NT2/D1 (cell line): ENCODE results near the gene ARL6IP6.

Experiments used
- DNase-seq: peaks from one replicate; pipeline ENCODE4 v3.0.0-alpha.2; 2011; ENCODE audit warnings: low read depth, low spot score
- H3K27me3 ChIP-seq: 2 replicates; pipeline ENCODE4 v1.6.0; 2011; ENCODE audit warnings: mild to moderate bottlenecking; ENCODE audit not compliant: insufficient read length, insufficient read depth
- H3K36me3 ChIP-seq: 2 replicates; pipeline ENCODE4 v1.6.1; 2011; ENCODE audit warnings: mild to moderate bottlenecking, low read length, mixed read lengths; ENCODE audit not compliant: insufficient read depth, insufficient read length
- H3K4me1 ChIP-seq: 2 replicates; pipeline ENCODE4 v1.5.1; 2011; ENCODE audit not compliant: insufficient read depth, insufficient read length
- H3K4me3 ChIP-seq: 2 replicates; pipeline ENCODE4 v1.5.1; 2011; ENCODE audit warnings: low read depth; ENCODE audit not compliant: insufficient read length
- H3K9ac ChIP-seq: 2 replicates; pipeline ENCODE4 v1.6.0; 2011; ENCODE audit warnings: low read depth; ENCODE audit not compliant: insufficient read length
- H3K9me3 ChIP-seq: 2 replicates; pipeline ENCODE4 v1.5.1; 2011; ENCODE audit warnings: mild to moderate bottlenecking, low read length; ENCODE audit not compliant: insufficient read depth
- SUZ12 ChIP-seq: IDR thresholded peaks from 2 replicates; pipeline ENCODE4 v1.6.1; 2011; ENCODE audit not compliant: insufficient read length, insufficient read depth; ENCODE audit errors: extremely low read depth
- YY1 ChIP-seq: IDR thresholded peaks from 2 replicates; pipeline ENCODE4 v1.6.1; 2011; ENCODE audit not compliant: insufficient read length, insufficient read depth
- ZNF274 ChIP-seq: IDR thresholded peaks from 2 replicates; pipeline ENCODE4 v1.6.1; 2011; ENCODE audit warnings: mild to moderate bottlenecking, low read depth, low read length

Gene ARL6IP6

DNA sequence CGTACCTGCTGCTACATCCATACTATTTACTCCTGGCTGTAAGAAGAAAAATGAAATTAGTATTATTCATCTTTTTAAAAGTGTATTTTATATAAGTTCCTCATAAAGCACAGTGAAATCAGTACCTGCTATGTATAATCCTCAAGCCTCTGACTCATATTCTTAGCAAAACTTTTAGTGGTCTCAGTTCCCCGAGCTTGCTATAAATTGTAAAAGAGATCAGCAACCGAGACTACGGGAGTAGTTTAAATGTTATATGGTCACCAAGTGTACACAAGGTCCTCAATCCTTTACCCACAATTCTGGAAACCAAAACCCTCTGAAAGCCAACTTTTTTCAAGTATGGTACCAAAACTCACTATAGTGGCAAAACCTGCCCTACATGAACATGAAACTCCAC lies 25.4 kb upstream of the ARL6IP6 start:
- H3K4me3 ChIP-seq: no peak overlapping the region
- no peak overlapping the region for H3K9ac ChIP-seq
- TF ChIP-seq YY1 (no peak), SUZ12 (no peak), ZNF274 (no peak)

DNA sequence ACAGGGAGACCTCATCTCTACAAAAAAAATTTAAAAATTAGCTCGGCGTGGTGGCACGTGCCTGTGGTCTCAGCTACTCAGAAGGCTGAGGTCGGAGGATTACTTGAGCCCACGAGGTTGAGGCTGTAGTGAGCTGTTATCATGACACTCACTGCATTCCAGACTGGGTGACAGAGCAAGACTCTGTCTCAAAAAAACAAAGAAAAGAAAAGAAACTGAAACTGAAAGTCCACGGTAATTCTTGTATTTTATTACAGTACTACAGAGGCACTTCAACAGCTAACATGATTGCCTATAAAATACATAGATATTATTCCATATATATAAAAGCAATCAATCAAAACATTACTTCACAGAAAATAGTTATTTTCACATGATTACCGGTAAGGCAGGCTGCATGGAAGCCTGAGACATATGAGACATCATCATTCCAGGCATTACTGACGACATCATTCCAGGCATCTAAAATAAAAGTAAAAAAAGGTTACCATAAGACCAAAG lies 24.2 kb upstream of the ARL6IP6 start:
- Histone ChIP-seq H3K9me3 (no peaks in the 10 kb centered on the region), H3K4me3 (no peak overlapping the region), H3K27me3 (no peaks in the 10 kb centered on the region), H3K36me3 (peaks cover 57% of the 10 kb centered on the region), H3K4me1 (no peaks in the 10 kb centered on the region), H3K9ac (no peak overlapping the region)
- TF ChIP-seq ZNF274 (no peak), SUZ12 (no peak), YY1 (no peak)
- DNase-seq: no peak

More for the DNA sequence above, 25.4 kb upstream of the ARL6IP6 start:
- no peak for DNase-seq
- no peaks in the 10 kb centered on the region for H3K4me1 ChIP-seq
- H3K36me3 ChIP-seq: peaks cover 60% of the 10 kb centered on the region
- no peaks in the 10 kb centered on the region for H3K27me3 ChIP-seq
- H3K9me3 ChIP-seq: no peaks in the 10 kb centered on the region

DNA sequence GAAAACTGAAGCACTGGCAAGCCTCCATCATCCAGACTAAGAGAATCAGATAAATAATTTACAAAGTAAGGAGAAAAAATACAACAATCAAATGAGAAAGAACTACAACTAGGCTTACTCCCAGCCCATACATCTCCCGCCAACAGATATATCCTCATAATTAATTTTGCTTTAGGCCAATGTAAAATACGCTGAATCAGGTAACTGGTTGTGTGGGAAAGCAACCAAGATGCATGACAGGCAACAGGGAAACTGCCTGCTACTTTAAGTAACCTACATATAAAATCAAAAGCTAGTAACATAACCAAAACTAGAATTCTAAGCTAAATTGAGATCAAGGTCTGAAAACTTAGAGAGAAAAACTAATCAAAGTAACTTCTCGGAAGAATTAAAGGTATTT lies 22.7 kb upstream of the ARL6IP6 start:
- TF ChIP-seq SUZ12: no peak
- no peak for TF ChIP-seq ZNF274
- no peak for TF ChIP-seq YY1
- DNase-seq: no peak
- Histone ChIP-seq H3K36me3 (peaks cover 45% of the 10 kb centered on the region), H3K9ac (no peak overlapping the region), H3K9me3 (no peaks in the 10 kb centered on the region), H3K4me1 (no peaks in the 10 kb centered on the region), H3K27me3 (no peaks in the 10 kb centered on the region), H3K4me3 (no peak overlapping the region)

DNA sequence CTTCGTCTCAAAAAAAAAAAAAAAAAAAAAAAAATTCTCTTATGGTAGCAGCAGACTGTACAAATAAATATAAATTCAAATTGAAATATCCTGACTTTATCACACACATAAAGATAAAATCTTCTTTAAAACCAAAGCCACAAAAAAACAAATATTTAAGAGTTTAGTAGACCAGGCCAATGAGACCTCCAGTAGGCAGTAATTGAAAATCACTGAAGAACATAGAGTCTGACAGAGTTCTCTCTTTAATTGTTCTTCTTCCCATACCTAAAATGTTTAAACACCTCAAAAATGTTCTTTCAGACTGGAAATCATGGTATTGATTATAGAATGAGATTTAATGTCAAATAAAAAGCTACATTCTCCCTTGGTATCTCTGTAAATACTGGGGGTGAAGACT lies 21.9 kb upstream of the ARL6IP6 start:
- H3K27me3 ChIP-seq: no peaks in the 10 kb centered on the region
- peaks cover 3% of the 10 kb centered on the region; the same call in 1 of the 2 replicates for H3K9me3 ChIP-seq
- DNase-seq: no peak
- H3K4me1 ChIP-seq: no peaks in the 10 kb centered on the region
- H3K4me3 ChIP-seq: no peak overlapping the region
- TF ChIP-seq YY1: no peak
- no peak for TF ChIP-seq SUZ12
- no peak for TF ChIP-seq ZNF274
- H3K9ac ChIP-seq: no peak overlapping the region
- H3K36me3 ChIP-seq: peaks cover 42% of the 10 kb centered on the region

DNA sequence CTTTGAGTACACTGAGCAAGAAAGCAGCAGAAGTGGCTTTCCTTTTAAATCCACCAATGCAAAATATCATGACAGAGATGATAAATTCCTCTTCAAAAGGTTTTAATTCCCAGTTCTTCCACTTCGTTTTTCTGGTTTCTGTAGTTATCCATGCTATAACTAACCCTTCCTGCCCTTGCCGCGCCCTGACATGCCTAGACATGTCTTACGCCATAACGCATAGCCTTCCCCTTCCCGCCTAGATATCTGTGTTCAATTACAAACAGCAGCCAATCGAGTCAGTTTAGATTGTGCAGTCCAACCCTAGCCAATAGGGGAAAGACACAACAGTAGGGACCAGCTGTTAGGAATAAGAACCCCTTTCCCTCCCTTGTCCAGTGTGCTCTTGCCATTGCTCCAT lies 17.2 kb upstream of the ARL6IP6 start:
- no peak overlapping the region for H3K9ac ChIP-seq
- peaks cover 47% of the 10 kb centered on the region for H3K36me3 ChIP-seq
- H3K27me3 ChIP-seq: no peaks in the 10 kb centered on the region
- no peak for DNase-seq
- no peak overlapping the region for H3K4me3 ChIP-seq
- peaks cover 15% of the 10 kb centered on the region; the same call in 1 of the 2 replicates for H3K9me3 ChIP-seq
- H3K4me1 ChIP-seq: no peaks in the 10 kb centered on the region
- no peak for TF ChIP-seq YY1
- no peak for TF ChIP-seq SUZ12
- no peak for TF ChIP-seq ZNF274

DNA sequence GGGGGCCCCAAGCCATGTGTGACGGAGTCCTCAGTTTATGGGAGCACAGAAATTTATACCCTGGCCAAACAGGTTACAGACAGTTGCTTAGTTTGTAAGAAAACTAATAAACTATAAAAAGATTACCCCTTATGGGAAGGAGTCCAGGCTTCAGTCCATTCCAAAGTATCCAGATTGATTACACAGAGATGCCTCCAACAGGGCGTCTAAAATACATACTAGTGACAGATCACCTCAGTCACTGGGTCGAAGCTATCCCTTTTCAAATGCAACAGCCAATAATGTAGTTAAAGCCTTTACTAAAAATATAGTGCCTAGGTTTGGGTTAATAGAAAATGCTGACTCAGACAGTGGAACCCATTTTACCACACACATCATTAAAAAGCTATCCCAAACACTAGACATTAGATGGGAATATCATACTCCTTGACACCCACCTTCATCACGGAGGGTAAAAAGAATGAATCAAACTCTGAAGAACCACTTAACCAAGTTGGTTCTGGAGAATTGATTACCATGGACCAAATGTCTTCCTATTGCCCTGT lies 11.9 kb upstream of the ARL6IP6 start:
- DNase-seq: no peak
- no peaks in the 10 kb centered on the region for H3K4me1 ChIP-seq
- no peak overlapping the region for H3K4me3 ChIP-seq
- peaks cover 38% of the 10 kb centered on the region for H3K9me3 ChIP-seq
- no peak for TF ChIP-seq ZNF274
- no peak for TF ChIP-seq SUZ12
- no peak for TF ChIP-seq YY1
- peaks cover 82% of the 10 kb centered on the region for H3K36me3 ChIP-seq
- H3K9ac ChIP-seq: no peak overlapping the region
- no peaks in the 10 kb centered on the region for H3K27me3 ChIP-seq

DNA sequence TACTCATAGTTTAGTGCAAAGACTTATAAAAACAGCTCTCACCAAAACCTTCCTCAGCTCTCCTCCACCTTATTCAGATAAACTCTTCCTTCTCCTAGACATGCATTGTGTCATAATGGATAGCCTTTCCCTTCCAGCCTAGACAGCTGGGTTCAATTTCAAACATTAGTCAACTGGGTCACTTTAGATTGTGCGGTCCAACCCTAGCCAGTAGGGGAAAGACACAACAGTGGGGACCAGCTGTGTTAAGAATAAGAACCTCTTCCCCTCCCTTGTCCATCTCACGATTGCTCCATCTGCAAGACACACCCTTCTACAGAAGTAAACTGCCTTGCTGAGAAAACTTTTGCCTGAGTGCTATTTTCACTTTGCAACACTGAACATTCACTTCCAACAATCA lies 9.7 kb upstream of the ARL6IP6 start:
- peaks cover 27% of the 10 kb centered on the region for H3K9me3 ChIP-seq
- no peak for TF ChIP-seq SUZ12
- TF ChIP-seq YY1: no peak
- TF ChIP-seq ZNF274: no peak
- no peaks in the 10 kb centered on the region for H3K27me3 ChIP-seq

More for the DNA sequence above, 9.7 kb upstream of the ARL6IP6 start:
- no peak for DNase-seq
- Histone ChIP-seq H3K36me3 (peaks cover 89% of the 10 kb centered on the region), H3K9ac (no peak overlapping the region), H3K4me1 (no peaks in the 10 kb centered on the region), H3K4me3 (no peak overlapping the region)
